ENCODE results near the gene PPP1R9B.

PPP1R9B gene

GRCh38 chr17:50103252-50103651 is 47.2 kb downstream of the PPP1R9B start:
- no peak for DNase-seq

GRCh38 chr17:50102164-50102991 is 48.1 kb downstream of the PPP1R9B start:
- DNase-seq = no peak

- DNase-seq = no peak
Observed at GRCh38 chr17:50101346-50102163, 48.9 kb downstream of the PPP1R9B start.

GRCh38 chr17:50100921-50101345 is 49.5 kb downstream of the PPP1R9B start:
- no peak for DNase-seq

GRCh38 chr17:50100480-50100883 is 50.0 kb downstream of the PPP1R9B start:
- no peak for DNase-seq

- no peak for DNase-seq
Observed at GRCh38 chr17:50099003-50099402, 51.5 kb downstream of the PPP1R9B start.

- DNase-seq = no peak
Observed at GRCh38 chr17:50098583-50098982, 51.9 kb downstream of the PPP1R9B start.

- no peak for DNase-seq
Observed at GRCh38 chr17:50097926-50098325, 52.6 kb downstream of the PPP1R9B start.

- no peak for DNase-seq
Observed at GRCh38 chr17:50097455-50097854, 53.0 kb downstream of the PPP1R9B start.

GRCh38 chr17:50096758-50097157 is 53.7 kb downstream of the PPP1R9B start:
- DNase-seq = no peak

- DNase-seq = no peak
Observed at GRCh38 chr17:50096092-50096491, 54.4 kb downstream of the PPP1R9B start.

- DNase-seq = no peak
Observed at GRCh38 chr17:50095626-50096037, 54.8 kb downstream of the PPP1R9B start.

GRCh38 chr17:50094753-50095619 is 55.5 kb downstream of the PPP1R9B start, which contains the start of gene PDK2:
TSS of gene PDK2 (plus strand) at chr17:50095351. CDS start at chr17:50095436, 85 bp downstream.
- peak; percentile 96 to 97 for DNase-seq

- peak; percentile 80 to 89 for DNase-seq
Observed at GRCh38 chr17:50094243-50094752, 56.2 kb downstream of the PPP1R9B start.

- no peak for DNase-seq
Observed at GRCh38 chr17:50093807-50094206, 56.7 kb downstream of the PPP1R9B start.

GRCh38 chr17:50093246-50093645 is 57.2 kb downstream of the PPP1R9B start:
- no peak for DNase-seq

GRCh38 chr17:50091918-50092285 is 58.6 kb downstream of the PPP1R9B start:
- no peak for DNase-seq

GRCh38 chr17:50090971-50091917 is 59.2 kb downstream of the PPP1R9B start:
- no peak for DNase-seq

GRCh38 chr17:50090071-50090470 is 60.4 kb downstream of the PPP1R9B start:
- DNase-seq = no peak

- no peak for DNase-seq
Observed at GRCh38 chr17:50088952-50089825, 61.3 kb downstream of the PPP1R9B start.
